ENCODE measurements around the gene PNMA6F.
"Not testable (repeated sequence)": the region's sequence is repeated elsewhere in the genome, so short reads cannot be mapped to it uniquely, and the experiment has no call there.

Gene PNMA6F

DNA sequence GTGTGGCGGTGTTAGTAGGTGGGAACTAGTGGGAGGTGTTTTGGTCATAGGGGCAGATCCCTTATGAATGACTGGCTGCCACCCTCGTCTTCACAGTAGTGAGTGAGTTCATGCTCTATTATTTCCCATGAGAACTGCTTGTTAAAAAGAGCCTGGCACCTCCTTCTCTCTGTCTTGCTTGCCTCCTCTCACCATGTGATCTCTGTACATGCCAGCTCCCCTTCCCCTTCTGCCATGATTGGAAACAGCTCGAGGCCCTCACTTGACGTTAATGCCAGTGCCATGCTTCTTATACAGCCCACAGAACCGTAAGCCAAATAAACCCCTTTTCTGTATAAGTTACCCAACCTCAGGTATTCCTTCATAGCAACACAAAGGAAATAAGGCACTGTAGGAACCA, 21.7 kb downstream of the PNMA6F start:
- no peak for DNase-seq
- H3K27ac ChIP-seq: no peak overlapping the region
- no peak overlapping the region for H3K4me3 ChIP-seq
- no peaks in the 10 kb centered on the region for H3K4me1 ChIP-seq
- H3K9me3 ChIP-seq: no peaks in the 10 kb centered on the region
- TF ChIP-seq, protein P1, sequence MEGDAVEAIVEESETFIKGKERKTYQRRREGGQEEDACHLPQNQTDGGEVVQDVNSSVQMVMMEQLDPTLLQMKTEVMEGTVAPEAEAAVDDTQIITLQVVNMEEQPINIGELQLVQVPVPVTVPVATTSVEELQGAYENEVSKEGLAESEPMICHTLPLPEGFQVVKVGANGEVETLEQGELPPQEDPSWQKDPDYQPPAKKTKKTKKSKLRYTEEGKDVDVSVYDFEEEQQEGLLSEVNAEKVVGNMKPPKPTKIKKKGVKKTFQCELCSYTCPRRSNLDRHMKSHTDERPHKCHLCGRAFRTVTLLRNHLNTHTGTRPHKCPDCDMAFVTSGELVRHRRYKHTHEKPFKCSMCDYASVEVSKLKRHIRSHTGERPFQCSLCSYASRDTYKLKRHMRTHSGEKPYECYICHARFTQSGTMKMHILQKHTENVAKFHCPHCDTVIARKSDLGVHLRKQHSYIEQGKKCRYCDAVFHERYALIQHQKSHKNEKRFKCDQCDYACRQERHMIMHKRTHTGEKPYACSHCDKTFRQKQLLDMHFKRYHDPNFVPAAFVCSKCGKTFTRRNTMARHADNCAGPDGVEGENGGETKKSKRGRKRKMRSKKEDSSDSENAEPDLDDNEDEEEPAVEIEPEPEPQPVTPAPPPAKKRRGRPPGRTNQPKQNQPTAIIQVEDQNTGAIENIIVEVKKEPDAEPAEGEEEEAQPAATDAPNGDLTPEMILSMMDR (IDR thresholded peaks at IDR 0.05): no peak
- intact Hi-C loops (cut with DNase I; ENCODE audit: low total_unique reads): no loop called here
- no peaks in the 10 kb centered on the region for H3K27me3 ChIP-seq
- no peaks in the 10 kb centered on the region for H3K36me3 ChIP-seq

DNA sequence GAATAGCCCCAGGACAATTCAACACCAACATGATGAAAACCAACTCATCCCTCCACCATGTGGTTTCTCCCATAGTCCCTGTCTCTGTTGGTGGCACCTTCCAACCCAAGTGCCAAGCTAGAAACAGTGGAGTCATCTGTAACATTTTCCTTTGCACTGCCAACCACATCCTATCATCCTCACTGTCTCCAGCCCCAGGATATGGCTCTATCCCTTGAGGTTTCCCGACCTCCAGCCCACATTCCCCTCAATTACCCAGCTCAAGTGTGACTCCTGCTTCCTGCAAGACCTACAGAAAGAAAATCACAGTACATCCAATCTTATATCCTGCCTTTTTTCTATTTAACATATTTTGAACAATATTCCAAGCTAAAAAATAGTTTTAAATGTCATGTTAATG, 24.2 kb downstream of the PNMA6F start:
- Histone ChIP-seq H3K4me3 (no peak overlapping the region), H3K27ac (no peak overlapping the region), H3K36me3 (no peaks in the 10 kb centered on the region), H3K27me3 (no peaks in the 10 kb centered on the region), H3K4me1 (no peaks in the 10 kb centered on the region), H3K9me3 (no peaks in the 10 kb centered on the region)
- DNase-seq: no peak
- TF ChIP-seq, protein P1 (IDR thresholded peaks at IDR 0.05): no peak
- intact Hi-C loops (cut with DNase I; ENCODE audit: low total_unique reads): no loop called here

DNA sequence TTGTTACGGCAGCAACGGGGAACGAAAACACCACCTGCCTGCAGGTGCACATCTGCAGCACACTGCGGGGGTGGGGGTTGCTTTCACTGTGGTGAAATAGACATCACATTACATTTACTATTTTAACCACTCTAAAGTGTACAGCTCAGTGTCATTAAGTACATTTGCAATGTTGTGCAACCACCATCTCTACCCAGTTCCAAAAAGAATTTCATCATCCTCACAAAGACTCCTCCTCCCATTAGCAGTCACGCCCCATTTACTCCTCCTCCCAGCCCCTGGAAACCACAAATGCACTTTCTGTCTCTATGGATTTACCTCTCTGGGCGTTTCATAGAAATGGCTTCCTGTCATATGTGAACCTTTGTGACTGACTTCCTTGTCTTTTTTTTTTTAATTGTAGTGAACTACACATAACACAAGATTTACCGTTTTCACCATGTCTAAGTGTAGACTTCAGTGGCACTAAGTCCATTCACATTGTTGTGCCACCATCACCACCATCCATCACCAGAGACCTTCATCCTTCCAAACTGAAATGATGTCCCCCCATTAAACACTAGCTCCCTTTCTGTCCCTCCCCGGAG, 28.0 kb downstream of the PNMA6F start:
- DNase-seq; H3K36me3 ChIP-seq; H3K27ac ChIP-seq; H3K4me3 ChIP-seq; H3K4me1 ChIP-seq; intact Hi-C loops (cut with DNase I; ENCODE audit: low total_unique reads); H3K27me3 ChIP-seq; H3K9me3 ChIP-seq: not testable (repeated sequence)

DNA sequence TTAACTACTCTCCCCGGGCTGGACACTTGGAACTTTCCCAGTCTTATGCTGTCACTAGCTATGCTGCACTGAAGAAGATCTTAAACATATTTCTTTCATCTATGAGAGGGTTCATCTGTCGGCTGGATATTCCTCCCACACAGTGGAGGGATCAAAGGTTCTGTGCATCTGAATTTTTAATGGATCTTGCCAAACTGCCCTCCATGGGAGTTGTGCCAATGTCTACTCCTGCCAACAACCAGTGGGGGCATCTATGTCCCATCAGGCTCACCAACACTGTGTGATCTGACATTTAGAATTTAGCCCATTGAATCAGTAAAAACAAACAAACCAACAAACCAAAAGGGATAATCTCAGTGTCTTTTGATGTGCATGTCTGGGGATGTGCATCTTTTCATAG, 32.8 kb downstream of the PNMA6F start:
- H3K4me3 ChIP-seq; H3K4me1 ChIP-seq; DNase-seq; H3K27ac ChIP-seq; H3K27me3 ChIP-seq; H3K36me3 ChIP-seq; intact Hi-C loops (cut with DNase I; ENCODE audit: low total_unique reads); H3K9me3 ChIP-seq: not testable (repeated sequence)

DNA sequence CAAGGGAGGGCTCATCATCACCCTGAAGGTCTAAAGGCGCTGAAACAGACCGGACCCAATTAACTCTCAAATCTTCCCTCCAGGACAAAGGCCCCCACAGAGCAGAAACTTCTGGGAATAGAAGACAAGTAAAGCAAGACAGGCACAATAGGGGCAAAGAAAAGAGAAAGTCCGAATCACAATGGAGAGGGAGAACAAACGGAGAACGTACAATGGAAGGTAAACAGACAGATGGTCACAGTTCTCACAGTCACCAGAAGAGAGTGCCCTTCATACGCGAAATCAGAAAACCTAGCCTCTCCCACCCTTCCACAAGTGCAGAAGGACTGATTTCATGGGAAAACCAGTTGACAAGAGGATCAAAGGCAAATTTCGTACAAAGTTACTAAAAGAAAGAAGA, 35.9 kb downstream of the PNMA6F start:
- H3K4me1 ChIP-seq; DNase-seq; intact Hi-C loops (cut with DNase I; ENCODE audit: low total_unique reads); H3K9me3 ChIP-seq; H3K27me3 ChIP-seq; H3K27ac ChIP-seq; H3K36me3 ChIP-seq; H3K4me3 ChIP-seq: not testable (repeated sequence)

DNA sequence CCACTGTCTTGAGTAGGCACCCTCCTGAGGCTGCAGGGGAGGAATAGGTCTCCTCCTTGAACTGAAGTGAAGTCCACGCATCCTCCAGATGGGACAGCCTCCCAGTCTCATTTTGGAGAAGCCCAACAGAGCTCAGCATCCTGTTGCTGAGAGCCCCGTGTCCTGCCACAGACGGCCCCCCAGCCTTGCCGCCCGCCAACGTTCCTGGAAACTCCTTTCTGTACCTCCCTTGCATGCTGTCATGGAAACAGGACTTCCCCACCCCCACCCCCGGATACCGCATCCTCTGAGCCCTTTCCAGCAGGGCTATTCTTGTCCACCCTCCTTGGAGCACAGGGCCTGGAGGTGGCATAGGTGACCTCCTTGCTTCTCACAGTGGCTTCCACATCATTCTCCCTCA, 37.6 kb downstream of the PNMA6F start:
- intact Hi-C loops (cut with DNase I; ENCODE audit: low total_unique reads); H3K36me3 ChIP-seq; H3K27ac ChIP-seq; DNase-seq; H3K27me3 ChIP-seq; H3K9me3 ChIP-seq; H3K4me1 ChIP-seq; H3K4me3 ChIP-seq: not testable (repeated sequence)

DNA sequence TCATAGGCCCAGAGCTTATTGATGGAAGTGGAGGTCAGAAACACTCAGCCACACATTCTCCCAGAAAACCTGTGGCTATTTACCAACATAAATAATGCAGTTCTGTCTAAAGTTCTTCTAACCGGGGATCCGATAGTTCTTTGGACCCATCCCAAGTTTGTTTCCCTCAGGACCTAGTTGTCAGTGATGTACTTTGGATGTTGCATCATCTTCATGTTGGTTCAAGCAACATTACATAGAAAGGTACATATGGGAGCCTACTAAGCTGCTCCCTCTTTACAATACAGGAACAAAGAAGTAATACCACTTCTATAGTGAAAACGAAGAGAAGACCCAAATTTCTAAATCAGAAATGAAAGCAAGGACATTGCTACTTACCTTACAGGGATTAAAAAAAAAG, 39.8 kb downstream of the PNMA6F start:
- H3K27ac ChIP-seq; H3K9me3 ChIP-seq; intact Hi-C loops (cut with DNase I; ENCODE audit: low total_unique reads); H3K36me3 ChIP-seq; H3K27me3 ChIP-seq; H3K4me1 ChIP-seq; H3K4me3 ChIP-seq; DNase-seq: not testable (repeated sequence)

DNA sequence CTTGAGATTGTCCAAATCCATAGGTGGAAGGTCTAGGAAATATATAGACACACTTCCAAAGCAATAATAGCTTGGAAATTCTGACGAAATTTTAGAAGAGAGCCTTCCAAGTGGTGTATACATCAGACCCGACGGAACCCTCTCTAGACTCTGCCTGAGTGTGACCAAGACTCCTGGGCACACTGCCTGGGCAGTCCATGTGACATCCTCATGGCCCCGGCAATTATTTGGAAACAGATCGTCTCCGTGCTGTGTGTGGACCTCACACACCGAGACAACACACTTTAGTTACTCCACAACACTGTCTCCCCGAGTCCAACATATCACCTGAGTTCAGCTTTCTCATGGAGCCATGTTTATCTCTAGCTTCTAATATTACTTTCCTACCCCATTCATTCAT, 42.3 kb downstream of the PNMA6F start:
- H3K4me1 ChIP-seq; H3K4me3 ChIP-seq; H3K9me3 ChIP-seq; H3K27ac ChIP-seq; intact Hi-C loops (cut with DNase I; ENCODE audit: low total_unique reads); H3K27me3 ChIP-seq; DNase-seq; H3K36me3 ChIP-seq: not testable (repeated sequence)

DNA sequence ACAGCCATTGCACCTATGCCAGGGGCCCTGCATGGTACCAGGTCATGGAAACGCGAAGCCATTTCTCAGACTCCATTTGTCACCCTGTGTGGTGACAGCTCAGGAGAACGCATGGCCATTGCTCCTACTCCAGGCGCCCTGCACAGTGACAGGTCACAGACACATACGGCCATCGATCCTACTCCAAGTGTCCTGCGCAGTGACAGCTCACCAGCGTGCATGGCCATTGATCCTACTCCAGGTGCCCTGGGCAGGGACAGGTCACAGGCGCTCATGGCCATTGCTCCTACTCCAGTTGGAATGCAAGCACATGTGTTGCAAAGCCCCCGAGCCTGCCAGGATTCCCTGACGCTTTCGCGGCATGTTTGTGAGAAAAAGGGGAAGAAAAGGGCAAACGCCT, 45.5 kb downstream of the PNMA6F start:
- H3K4me3 ChIP-seq; intact Hi-C loops (cut with DNase I; ENCODE audit: low total_unique reads): not testable (repeated sequence)

DNA sequence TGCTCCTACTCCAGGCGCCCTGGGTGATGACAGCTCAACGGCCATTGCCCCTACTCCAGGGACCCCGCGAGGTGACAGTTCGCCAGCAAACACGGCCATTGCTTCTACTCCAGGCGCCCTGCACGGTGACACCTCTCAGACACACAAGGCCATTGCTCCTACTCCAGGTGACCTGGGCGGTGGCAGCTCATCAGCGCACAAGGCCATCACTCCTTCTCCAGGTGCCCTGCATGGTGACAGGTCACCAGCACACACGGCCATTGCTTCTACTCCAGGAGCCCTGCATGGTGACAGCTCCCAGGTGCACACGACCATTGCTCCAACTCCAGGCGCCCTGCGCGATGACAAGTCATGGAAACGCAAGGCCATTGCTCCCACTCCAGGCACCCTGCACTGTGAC, 46.1 kb downstream of the PNMA6F start:
- H3K9me3 ChIP-seq; DNase-seq; H3K36me3 ChIP-seq; intact Hi-C loops (cut with DNase I; ENCODE audit: low total_unique reads); H3K27me3 ChIP-seq; H3K27ac ChIP-seq; H3K4me3 ChIP-seq; H3K4me1 ChIP-seq: not testable (repeated sequence)

More for the DNA sequence above, 45.5 kb downstream of the PNMA6F start:
- H3K4me1 ChIP-seq, H3K9me3 ChIP-seq, DNase-seq, H3K27me3 ChIP-seq, H3K27ac ChIP-seq, H3K36me3 ChIP-seq: not testable (repeated sequence)

DNA sequence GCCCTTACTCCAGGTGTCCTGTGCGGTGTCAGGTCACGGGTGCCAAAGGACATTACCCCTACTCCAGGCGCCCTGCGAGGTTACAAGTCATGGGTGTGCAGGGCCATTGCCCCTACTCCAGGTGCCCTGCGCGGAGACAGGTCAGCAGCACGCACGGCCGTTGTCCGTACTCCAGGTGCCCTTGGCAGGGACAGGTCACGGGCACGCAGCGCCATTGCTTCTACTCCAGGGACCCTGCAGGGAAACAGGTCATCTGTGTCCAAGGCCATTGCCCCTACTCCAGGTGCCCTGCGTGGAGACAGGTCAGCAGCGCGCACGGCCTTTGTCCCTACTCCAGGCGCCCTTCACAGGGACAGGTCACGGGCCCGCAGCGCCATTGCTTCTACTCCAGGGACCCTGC, 49.0 kb downstream of the PNMA6F start:
- H3K27ac ChIP-seq; intact Hi-C loops (cut with DNase I; ENCODE audit: low total_unique reads); DNase-seq; H3K36me3 ChIP-seq; H3K9me3 ChIP-seq; H3K4me1 ChIP-seq; H3K27me3 ChIP-seq; H3K4me3 ChIP-seq: not testable (repeated sequence)

DNA sequence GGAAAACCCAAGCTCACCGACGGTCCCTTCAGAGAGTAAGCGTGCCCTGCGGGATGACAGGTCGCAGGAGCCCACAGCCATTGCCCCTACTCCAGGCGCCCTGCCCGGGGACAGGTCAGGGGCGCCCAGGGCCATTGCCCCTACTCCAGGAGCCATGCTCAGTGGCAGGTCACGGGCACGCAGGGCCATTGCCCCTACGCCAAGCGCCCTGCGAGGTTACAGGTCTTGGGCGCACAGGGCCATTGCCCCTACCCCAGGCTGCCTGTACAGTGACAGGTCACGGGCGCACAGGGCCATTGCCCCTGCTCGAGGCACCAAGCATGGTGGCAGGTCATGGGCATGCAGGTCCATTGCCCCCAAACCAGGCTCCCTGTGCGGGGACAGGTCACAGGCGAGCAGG, 49.5 kb downstream of the PNMA6F start:
- H3K4me1 ChIP-seq; H3K9me3 ChIP-seq; H3K27ac ChIP-seq; DNase-seq; intact Hi-C loops (cut with DNase I; ENCODE audit: low total_unique reads); H3K27me3 ChIP-seq; H3K36me3 ChIP-seq; H3K4me3 ChIP-seq: not testable (repeated sequence)
